IPS-NIHi7 (cell line): ENCODE results near the gene OPTC.
"Not testable (repeated sequence)": the region's sequence is repeated elsewhere in the genome, so short reads cannot be mapped to it uniquely, and the experiment has no call there.

Source experiments
- DNase-seq: peaks from one replicate; pipeline ENCODE4 v3.0.0; 2012; ENCODE audit warnings: mixed read lengths; ENCODE audit errors: extremely low spot score

Gene OPTC, protein sequence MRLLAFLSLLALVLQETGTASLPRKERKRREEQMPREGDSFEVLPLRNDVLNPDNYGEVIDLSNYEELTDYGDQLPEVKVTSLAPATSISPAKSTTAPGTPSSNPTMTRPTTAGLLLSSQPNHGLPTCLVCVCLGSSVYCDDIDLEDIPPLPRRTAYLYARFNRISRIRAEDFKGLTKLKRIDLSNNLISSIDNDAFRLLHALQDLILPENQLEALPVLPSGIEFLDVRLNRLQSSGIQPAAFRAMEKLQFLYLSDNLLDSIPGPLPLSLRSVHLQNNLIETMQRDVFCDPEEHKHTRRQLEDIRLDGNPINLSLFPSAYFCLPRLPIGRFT

DNA sequence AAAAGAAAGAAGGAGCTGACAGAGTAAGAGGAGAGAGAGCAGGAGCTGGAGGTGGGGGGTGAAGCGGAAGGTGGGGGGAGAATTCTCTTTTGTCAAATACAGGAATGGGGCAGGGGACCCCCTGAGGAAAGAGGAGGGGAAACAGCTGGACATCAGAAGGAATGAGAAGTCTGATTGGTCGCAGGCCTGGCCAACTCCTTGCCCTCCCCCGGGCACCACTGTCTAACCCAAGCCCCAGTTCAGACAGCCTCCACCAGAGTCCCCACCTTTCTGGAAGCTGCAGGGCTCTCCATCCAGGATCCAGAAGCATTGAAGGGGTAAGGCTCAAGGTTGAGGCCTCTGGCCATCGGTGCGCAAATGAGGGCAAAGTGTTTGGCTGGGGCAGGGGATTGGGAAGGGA lies at the start of gene OPTC:
TSS of gene OPTC (plus strand) at position 253 of the 400 bp plus-strand sequence. CDS start 1,853 bp downstream, outside the sequence.
- no peak for DNase-seq

DNA sequence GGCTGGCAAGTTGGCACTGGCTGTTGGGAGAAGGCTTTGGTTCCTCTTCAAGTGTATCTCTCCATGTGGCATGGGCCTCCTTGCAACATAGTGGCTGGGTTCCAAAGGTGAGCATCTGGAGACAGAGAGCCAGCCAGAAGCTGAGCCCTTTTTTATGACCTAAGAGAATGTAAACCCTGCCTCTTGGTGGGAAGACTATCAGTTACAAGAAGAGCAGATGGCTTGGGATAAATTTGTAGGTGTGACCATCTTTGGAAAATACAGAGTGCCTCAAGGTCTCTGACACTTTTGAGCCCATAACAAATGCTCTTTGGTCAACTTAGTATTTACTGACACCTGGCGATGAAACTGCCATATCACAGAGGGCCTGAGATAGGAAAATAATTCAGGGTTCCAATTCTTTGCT lies 49.8 kb upstream of the OPTC start:
- DNase-seq, result no peak

GRCh38 chr1:203447151-203447550 lies 46.8 kb upstream of the OPTC start:
- DNase-seq, result no peak

DNA sequence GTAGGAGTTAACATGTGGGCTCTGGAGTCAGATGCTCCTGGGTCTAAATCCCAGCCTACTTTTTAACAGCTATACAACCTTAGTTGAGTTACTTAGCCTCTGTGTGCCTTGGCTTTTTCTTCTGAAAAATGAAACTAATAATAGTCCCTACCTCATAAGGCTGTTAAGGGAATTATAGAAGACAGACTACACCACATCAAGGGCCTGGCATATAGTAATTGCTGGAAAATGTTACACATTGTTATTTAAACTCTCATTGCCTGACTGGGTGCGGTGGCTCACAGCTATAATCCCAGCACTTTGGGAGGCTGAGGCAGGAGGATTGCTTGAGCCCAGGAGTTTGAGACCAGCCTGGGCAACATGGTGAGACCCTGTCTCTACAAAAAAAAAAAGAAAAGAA lies 46.4 kb upstream of the OPTC start:
- not testable (repeated sequence) for DNase-seq

DNA sequence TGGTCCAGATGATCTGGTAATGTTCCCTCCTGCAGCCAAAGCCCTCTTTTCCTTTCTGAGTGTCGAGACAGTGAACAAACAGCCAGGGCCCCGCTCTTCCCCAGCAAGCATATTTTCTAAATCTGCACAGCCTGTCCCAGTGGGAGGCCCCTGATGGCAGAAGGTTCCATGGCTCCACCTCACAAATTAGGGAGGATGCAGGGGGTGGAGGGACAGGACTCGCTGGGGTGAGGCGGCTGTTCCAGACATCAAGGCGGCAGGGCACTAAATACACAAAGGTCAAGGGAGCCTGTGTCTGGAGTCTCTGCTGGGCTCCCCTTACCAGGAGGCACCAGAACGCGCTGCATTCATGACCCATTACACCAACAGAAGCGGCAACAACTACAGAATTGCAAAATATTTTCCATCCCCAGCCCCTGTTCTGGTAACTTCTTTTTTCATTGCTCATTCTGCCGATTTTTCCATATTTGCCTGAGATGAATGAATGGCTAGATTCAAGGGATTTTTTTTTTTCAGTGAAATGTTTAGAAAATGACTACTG lies 45.4 kb upstream of the OPTC start:
- DNase-seq, result peak; percentile 61

- DNase-seq, result no peak
These were observed 44.0 kb upstream of the OPTC start for GRCh38 chr1:203450001-203450400.

- peak; percentile 48 for DNase-seq
These were observed 43.3 kb upstream of the OPTC start for GRCh38 chr1:203450479-203451149.

GRCh38 chr1:203451836-203452784 lies 41.8 kb upstream of the OPTC start:
- no peak for DNase-seq

GRCh38 chr1:203453016-203453415 lies 40.9 kb upstream of the OPTC start:
- DNase-seq, result no peak

DNA sequence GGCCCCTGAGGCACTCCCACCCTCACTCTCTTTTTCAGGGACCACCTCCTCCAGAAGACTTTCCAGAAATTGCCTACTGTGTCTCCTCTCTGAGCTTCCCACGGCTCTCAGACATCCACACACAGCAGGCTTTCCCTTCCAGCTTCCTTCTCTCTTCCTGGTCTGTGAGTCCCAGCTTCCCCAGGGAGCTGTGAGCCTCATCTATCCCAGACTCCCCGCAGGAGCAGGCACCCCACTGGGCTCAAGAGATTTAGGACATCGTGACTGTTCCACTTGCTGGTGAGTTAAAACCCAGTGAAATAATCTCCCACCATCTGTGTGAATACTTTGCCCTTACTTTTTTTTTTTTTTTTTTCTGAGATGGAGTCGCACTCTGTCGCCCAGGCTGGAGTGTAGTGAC lies 40.3 kb upstream of the OPTC start:
- no peak for DNase-seq

- DNase-seq, result no peak
These were observed 38.9 kb upstream of the OPTC start for GRCh38 chr1:203454986-203455471.

GRCh38 chr1:203455706-203456105 lies 38.2 kb upstream of the OPTC start:
- DNase-seq, result no peak

DNA sequence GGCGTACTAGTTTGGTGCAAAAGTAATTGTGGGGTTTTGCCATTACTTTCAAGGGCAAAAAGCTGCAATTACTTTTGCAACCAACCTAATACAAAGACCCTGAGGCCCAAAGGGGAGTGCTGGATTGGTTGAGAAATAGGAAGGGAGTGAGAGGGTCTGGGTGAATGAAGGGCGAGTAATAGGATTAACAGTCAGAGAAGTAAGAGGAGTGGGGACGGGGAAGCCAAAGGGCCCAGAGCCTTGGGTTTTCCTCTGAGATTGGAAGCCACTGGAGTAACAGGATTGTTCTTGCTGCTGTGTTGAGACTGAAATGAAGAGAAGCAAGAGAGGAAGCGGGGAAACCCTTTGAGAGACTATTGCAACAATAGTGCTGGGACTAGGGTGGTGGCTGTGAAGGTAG lies 37.4 kb upstream of the OPTC start:
- no peak for DNase-seq

- DNase-seq, result no peak
These were observed 35.9 kb upstream of the OPTC start for GRCh38 chr1:203458078-203458477.

- no peak for DNase-seq
These were observed 34.2 kb upstream of the OPTC start for GRCh38 chr1:203459671-203460201.

DNA sequence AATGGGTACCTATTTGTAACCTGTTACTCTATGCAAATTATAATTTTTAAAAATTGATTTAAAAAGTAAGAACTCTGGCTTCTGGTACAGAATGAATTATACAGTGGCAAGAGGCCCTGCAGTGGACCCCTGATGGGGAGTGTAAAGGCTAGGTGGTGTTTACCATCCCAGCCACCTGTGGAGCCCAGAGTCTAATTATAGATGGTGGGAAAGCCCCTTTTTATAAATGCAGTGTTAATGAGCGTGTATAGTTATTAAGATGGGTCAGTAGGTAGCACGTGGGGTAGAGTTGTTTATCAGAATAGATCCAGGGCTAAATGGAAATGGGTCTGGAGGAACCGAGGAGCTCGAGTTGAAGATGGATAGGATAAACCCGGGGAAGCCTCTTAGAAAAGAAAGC lies 32.2 kb upstream of the OPTC start:
- DNase-seq, result no peak

- DNase-seq, result no peak
These were observed 31.8 kb upstream of the OPTC start for GRCh38 chr1:203462143-203462542.

GRCh38 chr1:203462878-203463277 lies 31.1 kb upstream of the OPTC start:
- DNase-seq, result no peak

DNA sequence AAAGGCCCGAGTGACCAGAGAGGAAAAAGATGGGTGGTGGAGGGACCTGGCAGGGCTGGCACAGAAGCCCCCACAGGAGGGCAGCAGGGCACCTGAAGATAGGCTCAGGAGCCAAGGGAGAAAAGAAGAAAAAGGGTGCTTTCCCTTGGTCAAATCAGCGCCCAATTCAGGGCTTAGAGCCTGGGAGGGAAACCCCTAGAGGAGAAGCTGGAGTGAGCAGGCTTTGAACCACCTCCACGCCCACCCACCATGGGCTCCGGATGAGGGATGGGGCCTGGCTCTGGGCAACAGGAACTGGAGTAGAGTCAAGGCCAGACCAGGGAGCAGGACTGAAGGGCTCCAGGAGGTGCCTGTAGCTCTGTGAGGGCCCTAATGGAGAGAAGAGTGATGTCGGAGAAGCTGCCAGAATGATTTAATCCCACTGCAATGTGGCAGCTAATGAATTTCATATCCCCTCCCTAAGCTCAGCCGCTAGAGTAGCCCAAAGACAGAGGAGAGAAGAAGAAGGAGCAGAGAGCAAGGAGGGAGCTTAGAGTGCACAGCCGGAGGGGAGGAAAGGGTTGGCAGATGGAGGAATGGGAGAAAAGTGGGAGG lies 30.4 kb upstream of the OPTC start:
- peak; percentile 35 for DNase-seq

DNA sequence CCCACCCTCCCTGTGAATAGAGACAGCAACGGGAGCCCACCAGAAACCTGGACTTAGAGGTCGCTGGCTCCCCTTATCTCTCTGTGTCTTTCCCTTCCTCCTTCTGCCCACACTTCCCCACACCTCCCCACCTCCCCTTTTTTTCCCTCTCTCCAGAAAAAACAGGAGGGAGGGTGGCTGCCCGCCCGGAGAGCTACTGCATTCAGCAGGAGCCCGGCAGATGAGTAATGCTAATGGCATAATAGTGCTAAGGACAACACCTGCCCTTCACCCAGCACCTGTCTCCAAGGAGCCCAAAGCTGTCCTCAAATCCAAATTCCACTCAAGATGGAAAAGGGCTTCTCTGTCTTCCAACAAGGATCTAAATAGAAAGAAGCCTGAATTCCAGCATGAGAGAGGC lies 29.7 kb upstream of the OPTC start:
- no peak for DNase-seq

- DNase-seq, result no peak
These were observed 29.2 kb upstream of the OPTC start for GRCh38 chr1:203464743-203465142.
